SK-N-SH (cell line): ENCODE data around the gene SNAP91.

ENCODE experiments used
- CTCF ChIP-seq: fragments of 200-600 bp; sonication (generic); IDR thresholded peaks from 2 replicates; pipeline ENCODE4 v1.6.1; 2017; ENCODE audit warnings: antibody characterized with exemption, mild to moderate bottlenecking, moderate library complexity
- ELF1 ChIP-seq: IDR thresholded peaks from 2 replicates; pipeline ENCODE4 v1.4.0; 2012
- EP300 ChIP-seq, 2 experiments: IDR thresholded peaks; 2 replicates each; pipeline versions ENCODE4 v1.4.0 to v1.6.1; 2012; ENCODE audit warnings: borderline replicate concordance in 1 of 2, low read depth in 1 of 2, low read length in 1 of 2
- EZH2phosphoT487 ChIP-seq: fragments of 200-600 bp; sonication (generic); IDR thresholded peaks from 2 replicates; pipeline ENCODE4 v1.6.1; 2017; ENCODE audit warnings: low read depth, mixed run types, mild to moderate bottlenecking, antibody characterized with exemption, moderate library complexity, borderline replicate concordance
- FOXJ3 ChIP-seq: sonication (generic); formaldehyde crosslinking; IDR thresholded peaks from 2 replicates; pipeline ENCODE4 v1.5.1; 2020; ENCODE audit warnings: mild to moderate bottlenecking, missing genetic modification reagents
- FOXM1 ChIP-seq: IDR thresholded peaks from 2 replicates; pipeline ENCODE4 v1.4.0; 2012; ENCODE audit warnings: low read depth, mild to moderate bottlenecking
- GABPA ChIP-seq: IDR thresholded peaks from 2 replicates; pipeline ENCODE4 v1.4.0; 2012; ENCODE audit warnings: low read depth, mild to moderate bottlenecking
- JUND ChIP-seq: IDR thresholded peaks from 2 replicates; pipeline ENCODE4 v1.4.0; 2012
- NRF1 ChIP-seq: IDR thresholded peaks from 2 replicates; pipeline ENCODE4 v1.6.1; 2012; ENCODE audit warnings: low read depth, mild to moderate bottlenecking, low read length
- POLR2AphosphoS5 ChIP-seq: IDR thresholded peaks from 2 replicates; pipeline ENCODE4 v1.6.1; 2012; ENCODE audit warnings: low read depth, low read length
- REST ChIP-seq: IDR thresholded peaks from 2 replicates; pipeline ENCODE4 v1.6.1; 2012; ENCODE audit warnings: mild to moderate bottlenecking, low read depth, low read length, moderate library complexity
- SIN3A ChIP-seq: IDR thresholded peaks from 2 replicates; pipeline ENCODE4 v1.6.1; 2012; ENCODE audit warnings: low read depth, mild to moderate bottlenecking, low read length, moderate library complexity, borderline replicate concordance
- SMC3 ChIP-seq: IDR thresholded peaks from 2 replicates; pipeline ENCODE4 v1.6.1; 2012; ENCODE audit warnings: low read depth, low read length, improper control_type of control experiment
- TF ChIP-seq, protein P1 (sequence below): IDR thresholded peaks from 2 replicates; pipeline ENCODE4 v1.4.0; 2012; ENCODE audit warnings: low read depth

- no peak for TF ChIP-seq FOXJ3 (CRISPR knock-in tag)
- no peak for TF ChIP-seq JUND
- TF ChIP-seq CTCF = no peak
- TF ChIP-seq FOXM1 = no peak
- no peak for TF ChIP-seq SIN3A
- TF ChIP-seq REST = no peak
- no peak for TF ChIP-seq EZH2phosphoT487
- TF ChIP-seq POLR2AphosphoS5 = no peak
- TF ChIP-seq NRF1 = no peak
- TF ChIP-seq EP300 (IDR thresholded peaks at IDR 0.05; ENCODE audit: borderline replicate concordance in 1 of 2, low read depth in 1 of 2, low read length in 1 of 2) = no peak
- no peak for TF ChIP-seq ELF1
- TF ChIP-seq, protein P1, sequence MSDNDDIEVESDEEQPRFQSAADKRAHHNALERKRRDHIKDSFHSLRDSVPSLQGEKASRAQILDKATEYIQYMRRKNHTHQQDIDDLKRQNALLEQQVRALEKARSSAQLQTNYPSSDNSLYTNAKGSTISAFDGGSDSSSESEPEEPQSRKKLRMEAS = no peak
- TF ChIP-seq GABPA = no peak
- no peak for TF ChIP-seq SMC3
These were observed 191.4 kb downstream of the SNAP91 start for GRCh38 chr6:83517500-83517899.
